Suprapubic skin (tissue), 4 donors: ENCODE data around the gene DCUN1D3. TPM values are rescaled to one million over a fixed set of nuclear protein-coding genes. Genes with fewer than 3 reads are reported as not detected.

ENCODE experiments used
- DNase-seq, 2 donors: peaks; one replicate each; pipeline ENCODE4 v3.0.0-alpha.2; 2019; ENCODE audit warnings: low spot score in 2 of 2
- H3K27ac ChIP-seq: fragments of 200-600 bp; sonication (generic); one replicate; pipeline ENCODE4 v1.5.1; 2019
- H3K27me3 ChIP-seq: fragments of 200-600 bp; sonication (generic); one replicate; pipeline ENCODE4 v1.5.1; 2019
- H3K36me3 ChIP-seq: fragments of 200-600 bp; sonication (generic); one replicate; pipeline ENCODE4 v1.5.1; 2019
- H3K4me1 ChIP-seq: fragments of 200-600 bp; sonication (generic); one replicate; pipeline ENCODE4 v1.5.1; 2019
- H3K4me3 ChIP-seq: fragments of 200-600 bp; sonication (generic); one replicate; pipeline ENCODE4 v1.5.1; 2019; ENCODE audit warnings: mild to moderate bottlenecking
- H3K9me3 ChIP-seq: fragments of 200-600 bp; sonication (generic); one replicate; pipeline ENCODE4 v1.5.1; 2019
- EP300 ChIP-seq: sonication (generic); formaldehyde crosslinking; IDR thresholded peaks from one replicate; pipeline ENCODE4 v1.6.1; 2017; ENCODE audit warnings: antibody characterized with exemption
- POLR2A ChIP-seq, 2 donors: fragments of 450-650 bp; IDR thresholded peaks; one replicate each; pipeline ENCODE4 v1.6.1; 2017; ENCODE audit warnings: antibody characterized with exemption in 2 of 2, mild to moderate bottlenecking in 2 of 2, moderate library complexity in 2 of 2
- POLR2AphosphoS5 ChIP-seq, 3 donors: sonication (generic); formaldehyde crosslinking; IDR thresholded peaks; one replicate each; pipeline ENCODE4 v1.6.1; 2017; ENCODE audit warnings: antibody characterized with exemption in 3 of 3
- WGBS: methylation state at CpG from one replicate; pipeline ENCODE4 v1.1.5; 2018; 5-methylcytosine and 5-hydroxymethylcytosine counted together
- total RNA-seq, 4 donors: library from RNA; depleted of rRNA; stranded (reverse); fragments of >200 nt; gene quantifications; one replicate each; pipeline ENCODE4 v1.1.0, GENCODE V29; 2016
- TF ChIP-seq, protein P1 (sequence below), 2 donors: fragments of 200-600 bp in 1 of 2; fragments of 450-650 bp in 1 of 2; sonication (generic) in 1 of 2; IDR thresholded peaks; one replicate each; pipeline ENCODE4 v1.5.1; 2016 to 2019; ENCODE audit warnings: antibody characterized with exemption in 2 of 2, mild to moderate bottlenecking in 1 of 2, moderate library complexity in 1 of 2

The DCUN1D3 gene
- total RNA-seq, 4 donors from 2014 or later, result 16.6 to 31.8 (median 21.1) TPM

DNA sequence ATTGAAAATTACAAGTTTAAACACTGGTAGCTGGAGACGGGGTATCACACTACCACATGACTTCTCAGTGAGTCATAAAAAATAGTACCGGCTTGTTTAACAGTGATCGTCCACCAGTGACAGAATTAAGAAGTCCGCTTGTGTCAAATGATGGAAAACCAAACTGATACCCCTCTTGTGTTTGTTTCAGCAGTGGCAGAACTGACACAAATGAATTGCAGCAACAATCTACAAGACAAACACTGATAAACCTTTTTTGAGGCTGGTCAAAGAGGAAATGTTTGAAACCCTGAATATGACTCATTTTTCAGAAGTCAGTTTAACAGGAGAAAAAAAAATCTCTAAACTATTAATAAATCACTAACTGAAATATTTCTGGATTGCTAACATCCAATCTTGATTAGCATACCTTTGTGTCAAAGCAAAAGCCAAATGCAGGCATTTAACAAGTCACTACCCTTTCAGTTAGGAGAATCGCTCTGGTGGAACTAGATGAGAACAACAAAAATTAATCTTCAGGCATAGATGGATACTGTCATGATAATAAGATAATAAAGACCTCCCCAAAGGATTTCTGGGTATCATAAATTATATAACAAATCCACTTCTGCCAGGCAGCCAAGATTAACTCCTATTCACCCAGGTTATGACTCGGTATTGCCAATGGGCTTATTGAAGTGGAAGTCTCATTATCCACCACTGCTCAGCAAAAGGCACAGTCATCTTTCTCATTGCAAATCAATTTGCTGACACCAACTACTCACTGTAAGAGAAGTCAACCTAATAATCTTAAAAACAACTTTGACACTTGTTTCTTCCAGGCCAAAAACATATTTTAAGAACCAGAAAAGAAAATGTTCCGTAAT is 20.8 kb downstream of the DCUN1D3 start:
- H3K9me3 ChIP-seq, result no peaks in the 10 kb centered on the region
- no peak for DNase-seq
- no peak overlapping the region for H3K4me3 ChIP-seq
- no peaks in the 10 kb centered on the region for H3K27me3 ChIP-seq
- H3K27ac ChIP-seq, result peak overlapping the region; percentile 60
- no peaks in the 10 kb centered on the region for H3K36me3 ChIP-seq
- no peak for TF ChIP-seq POLR2A (IDR thresholded peaks at IDR 0.05)
- TF ChIP-seq, protein P1, sequence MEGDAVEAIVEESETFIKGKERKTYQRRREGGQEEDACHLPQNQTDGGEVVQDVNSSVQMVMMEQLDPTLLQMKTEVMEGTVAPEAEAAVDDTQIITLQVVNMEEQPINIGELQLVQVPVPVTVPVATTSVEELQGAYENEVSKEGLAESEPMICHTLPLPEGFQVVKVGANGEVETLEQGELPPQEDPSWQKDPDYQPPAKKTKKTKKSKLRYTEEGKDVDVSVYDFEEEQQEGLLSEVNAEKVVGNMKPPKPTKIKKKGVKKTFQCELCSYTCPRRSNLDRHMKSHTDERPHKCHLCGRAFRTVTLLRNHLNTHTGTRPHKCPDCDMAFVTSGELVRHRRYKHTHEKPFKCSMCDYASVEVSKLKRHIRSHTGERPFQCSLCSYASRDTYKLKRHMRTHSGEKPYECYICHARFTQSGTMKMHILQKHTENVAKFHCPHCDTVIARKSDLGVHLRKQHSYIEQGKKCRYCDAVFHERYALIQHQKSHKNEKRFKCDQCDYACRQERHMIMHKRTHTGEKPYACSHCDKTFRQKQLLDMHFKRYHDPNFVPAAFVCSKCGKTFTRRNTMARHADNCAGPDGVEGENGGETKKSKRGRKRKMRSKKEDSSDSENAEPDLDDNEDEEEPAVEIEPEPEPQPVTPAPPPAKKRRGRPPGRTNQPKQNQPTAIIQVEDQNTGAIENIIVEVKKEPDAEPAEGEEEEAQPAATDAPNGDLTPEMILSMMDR (IDR thresholded peaks at IDR 0.05), result no peak
- no peak for TF ChIP-seq POLR2AphosphoS5 (IDR thresholded peaks at IDR 0.05)
- no peak for TF ChIP-seq EP300
- 31% methylated on average over 7 of the region's 7 CpGs for WGBS
- peaks cover 62% of the 10 kb centered on the region for H3K4me1 ChIP-seq

DNA sequence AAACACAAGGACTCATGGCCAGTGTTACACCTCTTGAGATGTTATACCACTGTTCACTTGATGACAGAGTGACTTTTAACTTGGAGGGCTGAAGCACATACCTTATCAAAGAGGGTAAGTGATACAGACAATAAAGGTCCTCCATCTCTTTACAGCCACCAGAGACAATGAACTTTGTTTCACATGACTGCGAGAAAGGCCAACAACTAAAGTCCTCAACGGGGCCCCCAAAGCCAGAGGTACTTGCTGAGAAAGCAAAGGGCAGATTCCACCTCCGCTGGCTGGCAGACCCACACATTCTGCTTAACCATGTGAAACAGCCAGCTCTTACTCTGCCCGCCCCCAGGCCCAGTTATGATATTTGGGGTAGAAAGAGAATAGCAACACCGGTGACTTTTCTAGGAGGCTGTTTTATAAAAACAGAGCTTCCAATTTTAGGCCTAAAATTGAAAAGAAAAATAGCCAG is 21.4 kb downstream of the DCUN1D3 start:
- Histone ChIP-seq H3K27ac (peak overlapping the region; percentile 60), H3K36me3 (no peaks in the 10 kb centered on the region), H3K9me3 (no peaks in the 10 kb centered on the region), H3K27me3 (no peaks in the 10 kb centered on the region), H3K4me3 (no peak overlapping the region), H3K4me1 (peaks cover 61% of the 10 kb centered on the region)
- no peak for DNase-seq
- TF ChIP-seq POLR2A (IDR thresholded peaks at IDR 0.05) (no peak), EP300 (no peak), POLR2AphosphoS5 (IDR thresholded peaks at IDR 0.05) (no peak)
- TF ChIP-seq, protein P1 (IDR thresholded peaks at IDR 0.05), result no peak
- WGBS, result 60% methylated on average over 5 of the region's 5 CpGs

DNA sequence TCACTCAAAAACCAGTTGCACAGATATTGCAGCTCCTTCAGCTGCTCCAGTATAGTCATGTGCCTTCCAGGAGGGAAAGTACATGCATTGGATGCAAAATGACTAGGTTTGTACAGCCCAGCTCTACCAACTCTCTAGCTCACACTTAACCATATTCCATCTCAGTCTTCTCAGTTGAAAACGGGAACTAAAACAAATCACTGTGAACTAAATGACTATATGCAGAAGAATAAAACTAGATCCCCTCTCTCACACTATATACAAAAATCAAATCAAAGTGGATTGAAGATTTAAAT is 24.9 kb downstream of the DCUN1D3 start:
- H3K4me1 ChIP-seq, result peaks cover 68% of the 10 kb centered on the region
- WGBS, result 61% methylated on average over 1 of the region's 1 CpG

GRCh38 chr16:20874088-20874581 is 26.0 kb downstream of the DCUN1D3 start:
- peaks cover 69% of the 10 kb centered on the region for H3K4me1 ChIP-seq
- H3K27ac ChIP-seq, result peak overlapping the region; percentile 7
- H3K4me3 ChIP-seq, result no peak overlapping the region
- 53% methylated on average over 4 of the region's 4 CpGs for WGBS
- H3K27me3 ChIP-seq, result no peaks in the 10 kb centered on the region
- H3K36me3 ChIP-seq, result no peaks in the 10 kb centered on the region
- H3K9me3 ChIP-seq, result no peaks in the 10 kb centered on the region
- no peak for TF ChIP-seq POLR2AphosphoS5 (IDR thresholded peaks at IDR 0.05)
- TF ChIP-seq EP300, result no peak
- TF ChIP-seq, protein P1 (IDR thresholded peaks at IDR 0.05), result no peak
- no peak for TF ChIP-seq POLR2A (IDR thresholded peaks at IDR 0.05)
- no peak for DNase-seq

More for the DNA sequence above, 24.9 kb downstream of the DCUN1D3 start:
- Histone ChIP-seq H3K9me3 (no peaks in the 10 kb centered on the region), H3K27me3 (no peaks in the 10 kb centered on the region), H3K4me3 (no peak overlapping the region), H3K36me3 (no peaks in the 10 kb centered on the region), H3K27ac (no peak overlapping the region)
- DNase-seq, result no peak
- TF ChIP-seq POLR2AphosphoS5 (IDR thresholded peaks at IDR 0.05) (no peak), EP300 (no peak), POLR2A (IDR thresholded peaks at IDR 0.05) (no peak)
- TF ChIP-seq, protein P1 (IDR thresholded peaks at IDR 0.05), result no peak

DNA sequence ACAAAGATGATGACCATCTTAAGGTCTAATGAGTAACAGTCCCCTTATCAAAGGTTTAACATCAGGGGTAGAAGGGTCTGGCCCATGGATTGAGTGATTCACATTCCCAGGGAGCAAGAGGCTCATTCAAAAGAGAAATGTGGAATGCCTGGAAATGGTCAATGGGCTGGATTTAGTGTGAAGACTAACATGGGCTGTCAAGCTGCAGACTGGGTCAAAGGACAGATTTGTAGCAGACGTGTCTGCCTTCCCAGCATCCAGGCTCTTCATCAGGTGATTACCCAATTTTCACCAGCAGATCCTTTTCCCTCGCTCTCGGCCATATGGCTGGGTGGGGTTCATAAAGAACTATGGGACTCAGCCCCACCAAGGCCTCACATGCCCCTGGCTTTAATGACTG is 26.8 kb downstream of the DCUN1D3 start:
- H3K4me3 ChIP-seq, result no peak overlapping the region
- H3K4me1 ChIP-seq, result peaks cover 69% of the 10 kb centered on the region
- H3K27ac ChIP-seq, result no peak overlapping the region
- WGBS, result 95% methylated on average over 3 of the region's 3 CpGs
- no peaks in the 10 kb centered on the region for H3K36me3 ChIP-seq
- TF ChIP-seq EP300, result no peak
- TF ChIP-seq, protein P1 (IDR thresholded peaks at IDR 0.05), result no peak
- TF ChIP-seq POLR2AphosphoS5 (IDR thresholded peaks at IDR 0.05), result no peak
- TF ChIP-seq POLR2A (IDR thresholded peaks at IDR 0.05), result no peak
- DNase-seq, result no peak
- H3K9me3 ChIP-seq, result no peaks in the 10 kb centered on the region
- no peaks in the 10 kb centered on the region for H3K27me3 ChIP-seq
